GM23338 (cell line): Measurements from ENCODE around the gene ECT2. TPM values are rescaled to one million over a fixed set of nuclear protein-coding genes. Genes with fewer than 3 reads are reported as not detected.

Source experiments
- ATAC-seq: fragments of 200-7000 bp; cut with Tn5 transposase; 3 replicates; pipeline ENCODE4 v1.9.1; 2020
- DNase-seq: peaks from one replicate; pipeline ENCODE4 v3.0.0-alpha.2; 2015; ENCODE audit warnings: low spot score
- H2AFZ ChIP-seq: fragments of 200-600 bp; sonication (generic); 2 replicates; pipeline ENCODE4 v1.8.0; 2016; ENCODE audit warnings: antibody characterized with exemption, mild to moderate bottlenecking, moderate library complexity
- H3F3A ChIP-seq: fragments of 200-600 bp; sonication (generic); replicated peaks from 2 replicates; pipeline ENCODE4 v1.8.0; 2017; ENCODE audit warnings: antibody characterized with exemption, mixed run types, low read depth
- H3K27ac ChIP-seq: fragments of 200-600 bp; sonication (generic); 2 replicates; pipeline ENCODE4 v1.6.1; 2016; ENCODE audit warnings: low read depth
- H3K27me3 ChIP-seq: fragments of 200-600 bp; sonication (generic); 2 replicates; pipeline ENCODE4 v1.8.0; 2016; ENCODE audit warnings: mild to moderate bottlenecking, mixed run types, moderate library complexity; ENCODE audit not compliant: insufficient read depth
- H3K36me3 ChIP-seq: fragments of 200-600 bp; sonication (generic); 2 replicates; pipeline ENCODE4 v1.8.0; 2016; ENCODE audit warnings: mild to moderate bottlenecking; ENCODE audit not compliant: insufficient read depth
- H3K4me1 ChIP-seq: fragments of 200-600 bp; sonication (generic); 2 replicates; pipeline ENCODE4 v1.8.0; 2016; ENCODE audit warnings: mild to moderate bottlenecking, moderate library complexity; ENCODE audit not compliant: insufficient read depth
- H3K4me2 ChIP-seq: fragments of 200-600 bp; sonication (generic); 2 replicates; pipeline ENCODE4 v1.7.1; 2017; ENCODE audit warnings: mixed run types
- H3K4me3 ChIP-seq: fragments of 200-600 bp; sonication (generic); 2 replicates; pipeline ENCODE4 v1.6.1; 2016; ENCODE audit warnings: mixed run types
- H3K79me2 ChIP-seq: fragments of 200-600 bp; sonication (generic); replicated peaks from 2 replicates; pipeline ENCODE4 v1.8.0; 2017; ENCODE audit warnings: mild to moderate bottlenecking; ENCODE audit not compliant: insufficient read depth
- H3K9me2 ChIP-seq: fragments of 200-600 bp; sonication (generic); 2 replicates; pipeline ENCODE4 v1.8.0; 2017; ENCODE audit not compliant: insufficient read depth
- H4K20me1 ChIP-seq: fragments of 200-600 bp; sonication (generic); replicated peaks from 2 replicates; pipeline ENCODE4 v1.8.0; 2017; ENCODE audit warnings: mild to moderate bottlenecking; ENCODE audit not compliant: insufficient read depth
- H3K27ac Mint-ChIP-seq: 2 replicates; pipeline ENCODE4 v1.8.0; 2020; ENCODE audit warnings: inconsistent platforms, mild to moderate bottlenecking, moderate library complexity, mixed read lengths
- H3K27me3 Mint-ChIP-seq: 3 replicates; pipeline ENCODE4 v1.8.0; 2022; ENCODE audit warnings: low read depth, mild to moderate bottlenecking, moderate library complexity, mixed read lengths, inconsistent platforms; ENCODE audit not compliant: insufficient read depth, poor library complexity
- H3K36me3 Mint-ChIP-seq: 3 replicates; pipeline ENCODE4 v1.8.0; 2021; ENCODE audit warnings: low read depth, mild to moderate bottlenecking, inconsistent platforms, moderate library complexity, mixed read lengths
- H3K4me1 Mint-ChIP-seq: 3 replicates; pipeline ENCODE4 v1.8.0; 2020; ENCODE audit warnings: mild to moderate bottlenecking, inconsistent platforms, mixed read lengths
- H3K4me3 Mint-ChIP-seq: 3 replicates; pipeline ENCODE4 v1.8.0; 2021; ENCODE audit warnings: moderate library complexity, mild to moderate bottlenecking, inconsistent platforms, mixed read lengths
- H3K9me3 Mint-ChIP-seq: 3 replicates; pipeline ENCODE4 v1.8.0; 2020; ENCODE audit warnings: moderate library complexity, mild to moderate bottlenecking, inconsistent platforms, mixed read lengths
- CREB1 ChIP-seq: fragments of 250-450 bp; sonication (Bioruptor Pico); IDR thresholded peaks from 2 replicates; pipeline ENCODE4 v1.5.0; 2020; ENCODE audit warnings: low read depth, mild to moderate bottlenecking, moderate library complexity
- CTCF ChIP-seq, 2 experiments: fragments of 200-600 bp in 1 of 2; sonication (generic) in 1 of 2; conservative IDR thresholded peaks; 2 replicates each; pipeline versions ENCODE4 v1.5.1 to v1.6.1; 2016 to 2017; ENCODE audit warnings: antibody characterized with exemption in 2 of 2, low read depth in 2 of 2, mild to moderate bottlenecking in 2 of 2, moderate library complexity in 1 of 2
- ETS1 ChIP-seq: IDR thresholded peaks from 2 replicates; pipeline ENCODE4 v1.6.1; 2016; ENCODE audit warnings: antibody characterized with exemption
- EZH2 ChIP-seq: fragments of 200-600 bp; sonication (generic); IDR thresholded peaks from one replicate; pipeline ENCODE4 v1.8.0; 2017; ENCODE audit warnings: antibody characterized with exemption, mild to moderate bottlenecking, low read depth; ENCODE audit not compliant: unreplicated experiment
- JUNB ChIP-seq: IDR thresholded peaks from one replicate; pipeline ENCODE4 v1.6.1; 2016; ENCODE audit warnings: antibody characterized with exemption; ENCODE audit not compliant: unreplicated experiment
- NANOG ChIP-seq: IDR thresholded peaks from 2 replicates; pipeline ENCODE4 v1.6.1; 2016; ENCODE audit warnings: antibody characterized with exemption, borderline replicate concordance
- POLR2AphosphoS5 ChIP-seq: IDR thresholded peaks from 2 replicates; pipeline ENCODE4 v1.6.1; 2016; ENCODE audit warnings: antibody characterized with exemption, low read depth
- STAT1 ChIP-seq: IDR thresholded peaks from one replicate; pipeline ENCODE4 v1.6.1; 2016; ENCODE audit warnings: antibody characterized with exemption; ENCODE audit not compliant: unreplicated experiment
- ZNF114 ChIP-seq: fragments of 250-450 bp; sonication (Bioruptor Pico); IDR thresholded peaks from 2 replicates; pipeline ENCODE4 v1.5.0; 2020; ENCODE audit warnings: mild to moderate bottlenecking, moderate library complexity
- ZNF331 ChIP-seq: fragments of 250-450 bp; sonication (Bioruptor Pico); IDR thresholded peaks from 2 replicates; pipeline ENCODE4 v1.5.0; 2020; ENCODE audit warnings: low read depth, mild to moderate bottlenecking, moderate library complexity
- polyA plus RNA-seq: library from polyadenylated mRNA; unstranded; fragments of >200 nt; fragmentation: Nextera tagmentation; extraction: Ambion mirVana; gene quantifications from 2 replicates; pipeline ENCODE4 v1.2.1, GENCODE V29; 2016
- total RNA-seq: library from RNA; depleted of rRNA; stranded (reverse); fragments of >200 nt; shearing (Covaris generic); gene quantifications from 2 replicates; pipeline ENCODE4 v1.2.3, GENCODE V29; 2014
- TF ChIP-seq, protein P1 (sequence below): fragments of 250-450 bp; sonication (Bioruptor Pico); IDR thresholded peaks from 2 replicates; pipeline ENCODE4 v1.5.0; 2020; ENCODE audit warnings: mild to moderate bottlenecking, moderate library complexity

ECT2 gene
- total and polyA plus RNA-seq, 2 experiments from 2014 or later = 102 to 111 TPM

- ATAC-seq (no peak), DNase-seq (no peak)
- H3K79me2 ChIP-seq = no peaks in the 10 kb centered on the region
- TF ChIP-seq ZNF114 (CRISPR knock-in tag) (no peak), ZNF331 (no peak), STAT1 (no peak), CTCF (conservative IDR thresholded peaks at IDR 0.05; ENCODE audit: low read depth in 2 of 2) (no peak), ETS1 (no peak), POLR2AphosphoS5 (no peak), EZH2 (no peak), CREB1 (no peak), JUNB (no peak)
- no peaks in the 10 kb centered on the region for H3K27me3 Mint-ChIP-seq
- no peaks in the 10 kb centered on the region for H3K4me1 Mint-ChIP-seq
- H3K9me2 ChIP-seq = no peaks in the 10 kb centered on the region
- no peak overlapping the region for H3K4me2 ChIP-seq
- no peak overlapping the region for H3K27ac Mint-ChIP-seq
- H3K4me1 ChIP-seq = no peaks in the 10 kb centered on the region
- no peak overlapping the region for H3K4me3 Mint-ChIP-seq
- H3K9me3 Mint-ChIP-seq = no peaks in the 10 kb centered on the region
- H3K27me3 ChIP-seq = no peaks in the 10 kb centered on the region
- H3K27ac ChIP-seq = no peak overlapping the region
- H4K20me1 ChIP-seq = no peaks in the 10 kb centered on the region
- no peak overlapping the region for H2AFZ ChIP-seq
- H3F3A ChIP-seq = no peaks in the 10 kb centered on the region
- no peaks in the 10 kb centered on the region for H3K36me3 ChIP-seq
- H3K4me3 ChIP-seq = no peak overlapping the region
- no peaks in the 10 kb centered on the region for H3K36me3 Mint-ChIP-seq
Observed at GRCh38 chr3:172846706-172847105, 96.2 kb downstream of the ECT2 start.

- DNase-seq (no peak), ATAC-seq (no peak)
- no peaks in the 10 kb centered on the region for H3K27me3 Mint-ChIP-seq
- Histone ChIP-seq H3K27ac (no peak overlapping the region), H3K4me1 (no peaks in the 10 kb centered on the region), H3K4me3 (no peak overlapping the region), H3K79me2 (no peaks in the 10 kb centered on the region), H2AFZ (no peak overlapping the region), H4K20me1 (no peaks in the 10 kb centered on the region), H3K4me2 (no peak overlapping the region), H3K27me3 (no peaks in the 10 kb centered on the region), H3F3A (no peaks in the 10 kb centered on the region), H3K9me2 (no peaks in the 10 kb centered on the region), H3K36me3 (no peaks in the 10 kb centered on the region)
- H3K9me3 Mint-ChIP-seq = no peaks in the 10 kb centered on the region
- no peaks in the 10 kb centered on the region for H3K36me3 Mint-ChIP-seq
- no peak overlapping the region for H3K27ac Mint-ChIP-seq
- H3K4me3 Mint-ChIP-seq = no peak overlapping the region
- no peaks in the 10 kb centered on the region for H3K4me1 Mint-ChIP-seq
- TF ChIP-seq ZNF331 (no peak), CTCF (conservative IDR thresholded peaks at IDR 0.05; ENCODE audit: low read depth in 2 of 2) (no peak), EZH2 (no peak), NANOG (no peak), ZNF114 (CRISPR knock-in tag) (no peak)
- TF ChIP-seq, protein P1, sequence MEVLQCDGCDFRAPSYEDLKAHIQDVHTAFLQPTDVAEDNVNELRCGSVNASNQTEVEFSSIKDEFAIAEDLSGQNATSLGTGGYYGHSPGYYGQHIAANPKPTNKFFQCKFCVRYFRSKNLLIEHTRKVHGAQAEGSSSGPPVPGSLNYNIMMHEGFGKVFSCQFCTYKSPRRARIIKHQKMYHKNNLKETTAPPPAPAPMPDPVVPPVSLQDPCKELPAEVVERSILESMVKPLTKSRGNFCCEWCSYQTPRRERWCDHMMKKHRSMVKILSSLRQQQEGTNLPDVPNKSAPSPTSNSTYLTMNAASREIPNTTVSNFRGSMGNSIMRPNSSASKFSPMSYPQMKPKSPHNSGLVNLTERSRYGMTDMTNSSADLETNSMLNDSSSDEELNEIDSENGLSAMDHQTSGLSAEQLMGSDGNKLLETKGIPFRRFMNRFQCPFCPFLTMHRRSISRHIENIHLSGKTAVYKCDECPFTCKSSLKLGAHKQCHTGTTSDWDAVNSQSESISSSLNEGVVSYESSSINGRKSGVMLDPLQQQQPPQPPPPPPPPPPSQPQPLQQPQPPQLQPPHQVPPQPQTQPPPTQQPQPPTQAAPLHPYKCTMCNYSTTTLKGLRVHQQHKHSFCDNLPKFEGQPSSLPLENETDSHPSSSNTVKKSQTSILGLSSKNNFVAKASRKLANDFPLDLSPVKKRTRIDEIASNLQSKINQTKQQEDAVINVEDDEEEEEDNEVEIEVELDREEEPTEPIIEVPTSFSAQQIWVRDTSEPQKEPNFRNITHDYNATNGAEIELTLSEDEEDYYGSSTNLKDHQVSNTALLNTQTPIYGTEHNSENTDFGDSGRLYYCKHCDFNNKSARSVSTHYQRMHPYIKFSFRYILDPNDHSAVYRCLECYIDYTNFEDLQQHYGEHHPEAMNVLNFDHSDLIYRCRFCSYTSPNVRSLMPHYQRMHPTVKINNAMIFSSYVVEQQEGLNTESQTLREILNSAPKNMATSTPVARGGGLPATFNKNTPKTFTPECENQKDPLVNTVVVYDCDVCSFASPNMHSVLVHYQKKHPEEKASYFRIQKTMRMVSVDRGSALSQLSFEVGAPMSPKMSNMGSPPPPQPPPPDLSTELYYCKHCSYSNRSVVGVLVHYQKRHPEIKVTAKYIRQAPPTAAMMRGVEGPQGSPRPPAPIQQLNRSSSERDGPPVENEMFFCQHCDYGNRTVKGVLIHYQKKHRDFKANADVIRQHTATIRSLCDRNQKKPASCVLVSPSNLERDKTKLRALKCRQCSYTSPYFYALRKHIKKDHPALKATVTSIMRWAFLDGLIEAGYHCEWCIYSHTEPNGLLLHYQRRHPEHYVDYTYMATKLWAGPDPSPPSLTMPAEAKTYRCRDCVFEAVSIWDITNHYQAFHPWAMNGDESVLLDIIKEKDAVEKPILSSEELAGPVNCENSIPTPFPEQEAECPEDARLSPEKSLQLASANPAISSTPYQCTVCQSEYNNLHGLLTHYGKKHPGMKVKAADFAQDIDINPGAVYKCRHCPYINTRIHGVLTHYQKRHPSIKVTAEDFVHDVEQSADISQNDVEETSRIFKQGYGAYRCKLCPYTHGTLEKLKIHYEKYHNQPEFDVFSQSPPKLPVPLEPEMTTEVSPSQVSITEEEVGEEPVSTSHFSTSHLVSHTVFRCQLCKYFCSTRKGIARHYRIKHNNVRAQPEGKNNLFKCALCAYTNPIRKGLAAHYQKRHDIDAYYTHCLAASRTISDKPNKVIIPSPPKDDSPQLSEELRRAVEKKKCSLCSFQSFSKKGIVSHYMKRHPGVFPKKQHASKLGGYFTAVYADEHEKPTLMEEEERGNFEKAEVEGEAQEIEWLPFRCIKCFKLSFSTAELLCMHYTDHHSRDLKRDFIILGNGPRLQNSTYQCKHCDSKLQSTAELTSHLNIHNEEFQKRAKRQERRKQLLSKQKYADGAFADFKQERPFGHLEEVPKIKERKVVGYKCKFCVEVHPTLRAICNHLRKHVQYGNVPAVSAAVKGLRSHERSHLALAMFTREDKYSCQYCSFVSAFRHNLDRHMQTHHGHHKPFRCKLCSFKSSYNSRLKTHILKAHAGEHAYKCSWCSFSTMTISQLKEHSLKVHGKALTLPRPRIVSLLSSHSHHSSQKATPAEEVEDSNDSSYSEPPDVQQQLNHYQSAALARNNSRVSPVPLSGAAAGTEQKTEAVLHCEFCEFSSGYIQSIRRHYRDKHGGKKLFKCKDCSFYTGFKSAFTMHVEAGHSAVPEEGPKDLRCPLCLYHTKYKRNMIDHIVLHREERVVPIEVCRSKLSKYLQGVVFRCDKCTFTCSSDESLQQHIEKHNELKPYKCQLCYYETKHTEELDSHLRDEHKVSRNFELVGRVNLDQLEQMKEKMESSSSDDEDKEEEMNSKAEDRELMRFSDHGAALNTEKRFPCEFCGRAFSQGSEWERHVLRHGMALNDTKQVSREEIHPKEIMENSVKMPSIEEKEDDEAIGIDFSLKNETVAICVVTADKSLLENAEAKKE (CRISPR knock-in tag) = no peak
Observed at GRCh38 chr3:172847292-172847691, 96.8 kb downstream of the ECT2 start.
